ENCODE data around the gene ENTPD8.

The ENTPD8 gene

DNA sequence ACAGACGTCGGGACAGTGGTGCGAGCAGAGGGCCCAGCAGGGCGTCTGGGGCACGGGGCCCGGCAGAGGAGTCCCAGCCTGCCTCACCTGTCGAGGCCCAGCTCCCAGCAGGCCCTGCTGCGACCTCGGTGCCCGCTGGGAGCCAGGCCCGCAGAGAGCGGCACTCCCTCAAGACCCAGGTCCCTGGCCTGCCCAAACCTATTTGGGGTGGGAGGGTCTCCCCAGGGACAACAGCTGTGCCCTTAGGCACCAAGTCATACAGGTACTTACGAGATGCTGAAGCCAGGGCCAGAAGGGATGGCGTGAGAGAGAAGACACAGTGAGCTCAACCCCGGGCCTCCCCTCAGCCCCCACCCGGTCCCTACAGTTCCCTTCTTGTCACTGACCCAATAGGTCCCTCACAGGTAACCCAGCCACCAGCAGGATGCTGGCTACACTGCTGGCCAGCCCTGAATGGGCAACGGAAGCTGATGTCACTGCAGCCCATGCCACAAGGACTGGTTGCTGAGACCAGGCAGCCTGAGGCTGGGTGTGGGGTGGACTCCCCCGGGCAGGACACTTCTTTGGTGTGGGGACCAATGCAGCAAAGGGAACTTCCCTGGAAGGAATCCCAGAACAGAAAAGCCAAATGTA lies 14.3 kb upstream of the ENTPD8 start:
- peaks cover 32% of the 10 kb centered on the region for H3K36me3 ChIP-seq (ENCODE audit: low read depth)
- TF ChIP-seq, protein P1, sequence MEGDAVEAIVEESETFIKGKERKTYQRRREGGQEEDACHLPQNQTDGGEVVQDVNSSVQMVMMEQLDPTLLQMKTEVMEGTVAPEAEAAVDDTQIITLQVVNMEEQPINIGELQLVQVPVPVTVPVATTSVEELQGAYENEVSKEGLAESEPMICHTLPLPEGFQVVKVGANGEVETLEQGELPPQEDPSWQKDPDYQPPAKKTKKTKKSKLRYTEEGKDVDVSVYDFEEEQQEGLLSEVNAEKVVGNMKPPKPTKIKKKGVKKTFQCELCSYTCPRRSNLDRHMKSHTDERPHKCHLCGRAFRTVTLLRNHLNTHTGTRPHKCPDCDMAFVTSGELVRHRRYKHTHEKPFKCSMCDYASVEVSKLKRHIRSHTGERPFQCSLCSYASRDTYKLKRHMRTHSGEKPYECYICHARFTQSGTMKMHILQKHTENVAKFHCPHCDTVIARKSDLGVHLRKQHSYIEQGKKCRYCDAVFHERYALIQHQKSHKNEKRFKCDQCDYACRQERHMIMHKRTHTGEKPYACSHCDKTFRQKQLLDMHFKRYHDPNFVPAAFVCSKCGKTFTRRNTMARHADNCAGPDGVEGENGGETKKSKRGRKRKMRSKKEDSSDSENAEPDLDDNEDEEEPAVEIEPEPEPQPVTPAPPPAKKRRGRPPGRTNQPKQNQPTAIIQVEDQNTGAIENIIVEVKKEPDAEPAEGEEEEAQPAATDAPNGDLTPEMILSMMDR (IDR thresholded peaks at IDR 0.05; ENCODE audit: poor library complexity, severe bottlenecking): no peak
- H3K27ac ChIP-seq (ENCODE audit: poor library complexity, severe bottlenecking): no peak overlapping the region
- H3K4me3 ChIP-seq (ENCODE audit: severe bottlenecking): no peak overlapping the region
- H3K27me3 ChIP-seq (ENCODE audit: insufficient read depth, poor library complexity, severe bottlenecking): no peaks in the 10 kb centered on the region
- no peaks in the 10 kb centered on the region for H3K9me3 ChIP-seq (ENCODE audit: severe bottlenecking)
- ATAC-seq (ENCODE audit: low read depth) (no peak), DNase-seq (ENCODE audit: low spot score) (peak; percentile 61)
- H3K4me1 ChIP-seq (ENCODE audit: insufficient read depth, poor library complexity, severe bottlenecking): no peaks in the 10 kb centered on the region

DNA sequence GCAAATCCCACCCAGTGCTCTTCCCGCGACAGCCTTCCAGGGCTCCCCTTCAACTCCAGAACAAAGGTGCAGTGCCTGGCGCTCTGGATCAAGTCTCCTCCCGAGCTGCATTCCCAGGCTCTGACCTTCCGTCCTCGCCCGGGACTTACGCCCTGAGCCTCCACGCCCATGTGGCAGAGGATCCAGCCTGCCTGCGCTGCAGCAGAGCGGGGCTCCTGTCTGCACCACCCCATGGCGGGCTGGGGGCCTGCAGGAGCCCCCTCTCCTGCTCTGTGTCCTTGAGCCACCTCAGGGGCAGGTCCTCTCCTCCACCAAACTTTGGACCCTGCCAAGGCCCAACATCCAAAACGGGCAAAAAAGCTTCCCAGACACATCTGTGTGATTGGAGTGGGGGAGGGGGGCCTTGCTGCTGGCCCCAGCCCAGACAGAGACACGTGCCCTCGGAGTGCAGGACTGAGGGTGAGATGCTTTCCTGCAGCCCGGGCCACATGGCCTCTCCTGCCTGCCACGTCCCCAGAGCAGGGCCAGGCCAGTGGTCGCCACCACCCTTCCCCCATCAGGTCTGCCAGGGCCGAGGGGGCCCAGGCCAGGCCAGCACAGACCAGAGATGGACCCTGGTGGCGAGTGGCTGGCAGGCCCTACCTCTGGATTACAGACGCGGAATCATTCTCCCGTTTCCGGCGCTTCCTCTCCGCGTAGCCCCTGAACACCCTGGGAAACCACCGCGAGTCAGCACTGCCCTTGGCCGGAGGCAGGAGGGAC lies 13.6 kb upstream of the ENTPD8 start:
- Histone ChIP-seq H3K9me3 (ENCODE audit: severe bottlenecking) (no peaks in the 10 kb centered on the region), H3K36me3 (ENCODE audit: low read depth) (peaks cover 32% of the 10 kb centered on the region), H3K4me3 (ENCODE audit: severe bottlenecking) (no peak overlapping the region), H3K27ac (ENCODE audit: poor library complexity, severe bottlenecking) (no peak overlapping the region), H3K4me1 (ENCODE audit: insufficient read depth, poor library complexity, severe bottlenecking) (no peaks in the 10 kb centered on the region), H3K27me3 (ENCODE audit: insufficient read depth, poor library complexity, severe bottlenecking) (no peaks in the 10 kb centered on the region)
- TF ChIP-seq, protein P1 (IDR thresholded peaks at IDR 0.05; ENCODE audit: poor library complexity, severe bottlenecking): no peak
- DNase-seq (ENCODE audit: low spot score) (peak; percentile 67), ATAC-seq (ENCODE audit: low read depth) (no peak)

DNA sequence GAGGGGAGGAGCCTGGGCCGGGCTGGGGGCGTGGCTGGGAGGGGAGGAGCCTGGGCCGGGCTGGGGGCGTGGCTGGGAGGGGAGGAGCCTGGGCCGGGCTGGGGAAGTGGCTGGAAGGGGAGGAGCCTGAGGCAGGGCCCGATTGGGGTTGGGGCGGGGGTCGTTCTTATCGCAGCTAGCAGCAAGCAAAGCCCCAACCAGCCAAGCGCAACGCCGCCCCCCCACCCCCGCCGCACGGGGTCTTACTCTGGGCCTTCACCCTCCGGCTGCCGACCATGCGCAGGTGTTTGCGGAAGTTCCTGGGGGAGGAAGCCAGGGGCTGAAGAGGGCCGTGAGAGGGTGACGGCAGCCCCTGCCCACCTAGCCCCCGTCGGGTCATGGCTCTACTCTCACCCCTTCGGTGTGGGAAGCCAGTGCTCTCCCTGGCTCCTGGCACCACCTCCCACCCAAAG lies 13.0 kb upstream of the ENTPD8 start:
- DNase-seq (ENCODE audit: low spot score): peak; percentile 76
- H3K4me1 ChIP-seq (ENCODE audit: insufficient read depth, poor library complexity, severe bottlenecking): no peaks in the 10 kb centered on the region
- H3K4me3 ChIP-seq (ENCODE audit: severe bottlenecking): no peak overlapping the region
- H3K36me3 ChIP-seq (ENCODE audit: low read depth): peaks cover 32% of the 10 kb centered on the region
- no peaks in the 10 kb centered on the region for H3K27me3 ChIP-seq (ENCODE audit: insufficient read depth, poor library complexity, severe bottlenecking)
- no peak overlapping the region for H3K27ac ChIP-seq (ENCODE audit: poor library complexity, severe bottlenecking)
- no peak for ATAC-seq (ENCODE audit: low read depth)
- H3K9me3 ChIP-seq (ENCODE audit: severe bottlenecking): no peaks in the 10 kb centered on the region
- TF ChIP-seq, protein P1 (IDR thresholded peaks at IDR 0.05; ENCODE audit: poor library complexity, severe bottlenecking): no peak

GRCh38 chr9:137453643-137454081 lies 12.5 kb upstream of the ENTPD8 start:
- Histone ChIP-seq H3K36me3 (ENCODE audit: low read depth) (peaks cover 32% of the 10 kb centered on the region), H3K27me3 (ENCODE audit: insufficient read depth, poor library complexity, severe bottlenecking) (no peaks in the 10 kb centered on the region), H3K9me3 (ENCODE audit: severe bottlenecking) (no peaks in the 10 kb centered on the region), H3K27ac (ENCODE audit: poor library complexity, severe bottlenecking) (no peak overlapping the region), H3K4me3 (ENCODE audit: severe bottlenecking) (no peak overlapping the region), H3K4me1 (ENCODE audit: insufficient read depth, poor library complexity, severe bottlenecking) (no peaks in the 10 kb centered on the region)
- ATAC-seq (ENCODE audit: low read depth): peak; percentile 68
- TF ChIP-seq, protein P1 (IDR thresholded peaks at IDR 0.05; ENCODE audit: poor library complexity, severe bottlenecking): no peak
- DNase-seq (ENCODE audit: low spot score): peak; percentile 67
